Bladder microvascular endothelial cell (primary cell): ENCODE data around the gene LEFTY2. TPM values are rescaled to one million over a fixed set of nuclear protein-coding genes. Genes with fewer than 3 reads are reported as not detected.

Experiments used
- total RNA-seq: library from RNA; depleted of rRNA; stranded (reverse); fragments of >200 nt; gene quantifications from 2 replicates; pipeline ENCODE4 v1.2.3, GENCODE V29; 2014

The LEFTY2 gene
- total RNA-seq, result not detected in 2 replicates

DNA sequence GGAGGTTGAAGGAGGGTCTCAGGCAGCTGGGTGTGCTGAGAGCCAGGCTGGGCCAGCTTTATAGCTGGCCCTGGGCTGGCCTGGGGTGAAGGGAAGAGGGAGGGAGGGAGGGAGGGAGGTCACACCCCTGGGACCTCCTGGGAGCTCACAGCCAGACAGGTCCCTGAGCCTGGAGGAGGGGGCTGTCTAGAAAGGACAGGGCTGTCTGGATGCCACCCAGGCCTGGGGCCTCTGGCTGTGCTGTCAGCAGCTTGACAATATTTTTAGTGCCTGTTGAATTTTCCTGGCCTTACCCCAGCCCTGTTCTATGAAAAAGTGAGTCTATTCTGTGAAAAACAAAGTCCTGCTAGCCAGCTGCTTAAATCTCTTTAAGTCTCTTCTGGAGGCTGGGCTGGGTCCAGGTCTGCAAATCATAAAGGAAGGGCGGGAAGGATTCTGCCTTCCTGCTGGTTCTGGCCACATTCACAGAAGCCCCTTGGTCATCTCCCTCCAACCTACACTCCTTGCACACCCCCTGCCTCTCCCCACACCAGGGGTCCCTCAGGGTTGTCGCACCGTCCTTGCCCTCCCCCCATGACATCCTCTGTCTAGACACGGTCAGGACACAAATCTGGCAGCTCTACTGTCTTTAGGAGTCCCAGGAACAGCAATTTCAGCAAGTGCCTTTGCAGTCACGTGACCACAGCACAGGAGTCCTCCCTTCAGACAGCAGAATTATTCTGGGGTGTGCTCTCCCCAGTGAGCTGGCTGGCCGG lies at the start of gene LEFTY2:
Gene LEFTY2 (minus strand): TSS at position 34 of the 755 bp plus-strand sequence. CDS start 80 bp downstream, outside the sequence.

GRCh38 chr1:225923692-225924555 lies 17.1 kb downstream of the LEFTY2 start, which contains the start of gene PYCR2:
Gene PYCR2 (minus strand): TSS chr1:225924250. CDS start chr1:225924110, 140 bp downstream.

DNA sequence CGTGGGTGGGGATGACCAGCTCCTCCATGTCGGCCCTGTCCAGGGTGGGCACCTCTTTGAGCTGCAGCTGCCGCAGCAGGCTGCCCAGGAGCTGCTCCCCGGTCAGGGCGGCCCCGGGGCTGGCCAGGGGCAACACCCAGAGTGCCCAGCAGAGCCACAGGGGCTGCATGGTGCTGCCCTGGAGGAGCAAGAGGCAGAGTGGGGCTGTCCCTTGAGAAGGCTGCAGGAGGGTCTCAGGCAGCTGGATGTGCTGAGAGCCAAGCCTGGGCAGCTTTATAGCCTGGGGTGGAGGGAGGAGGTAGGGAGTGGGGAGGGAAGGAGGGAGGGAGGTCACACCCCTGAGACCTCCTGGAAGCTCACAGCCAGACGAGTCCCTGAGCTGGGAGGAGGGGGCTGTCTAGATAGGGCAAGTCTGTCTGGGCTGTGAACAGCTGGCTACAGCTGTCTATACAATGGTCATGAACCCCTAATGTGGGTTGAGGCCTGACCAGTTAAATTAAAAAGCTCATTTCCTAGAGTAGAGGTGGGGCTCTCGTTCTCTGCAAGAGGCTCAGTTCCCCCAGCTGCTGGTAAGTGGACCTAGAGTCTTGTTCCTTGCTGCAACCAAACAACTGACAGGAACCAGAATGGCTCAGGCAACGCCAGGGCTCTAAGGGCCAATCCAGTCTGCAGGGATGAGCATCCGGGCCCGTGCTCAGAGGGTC lies 52.0 kb downstream of the LEFTY2 start, which contains the start of gene LEFTY1:
Gene LEFTY1 (minus strand): TSS at position 249 of the 704 bp plus-strand sequence. CDS start 80 bp downstream, at position 169.

Other genes starting within 250 kb of the LEFTY2 start
- 174 and 239 TPM in 2 replicates for gene SRP9, start 163.4 kb downstream of the LEFTY2 start, total RNA-seq
- 13.9 and 42.7 TPM in 2 replicates for gene EPHX1, start 131.1 kb downstream of the LEFTY2 start, total RNA-seq
- gene TMEM63A, start 58.8 kb downstream of the LEFTY2 start, total RNA-seq, result 7.6 and 20.6 TPM in 2 replicates
- gene LEFTY1, start 52.1 kb downstream of the LEFTY2 start, total RNA-seq, result not detected in 2 replicates
- gene PYCR2, start 17.0 kb downstream of the LEFTY2 start, total RNA-seq, result 26.7 and 32.9 TPM in 2 replicates
- gene SDE2, start 58.1 kb upstream of the LEFTY2 start, total RNA-seq, result 19.8 and 29.5 TPM in 2 replicates
- 127 and 160 TPM in 2 replicates for gene H3-3A, start 121.5 kb upstream of the LEFTY2 start, total RNA-seq
- 25.6 and 41.0 TPM in 2 replicates for gene ACBD3, start 245.5 kb upstream of the LEFTY2 start, total RNA-seq